Upper lobe of right lung (tissue), 1 donor: Measurements from ENCODE around the gene CLPTM1L. TPM values are rescaled to one million over a fixed set of nuclear protein-coding genes. Genes with fewer than 3 reads are reported as not detected.
"Not testable (repeated sequence)": the region's sequence is repeated elsewhere in the genome, so short reads cannot be mapped to it uniquely, and the experiment has no call there.

Experiments
- ATAC-seq: fragments of 200-7000 bp; cut with Tn5 transposase; one replicate; pipeline ENCODE4 v1.9.1; 2020; ENCODE audit warnings: mild to moderate bottlenecking, moderate library complexity
- DNase-seq: peaks from one replicate; pipeline ENCODE4 v3.0.0-alpha.2; 2020
- H3K27ac ChIP-seq: fragments of 200-600 bp; one replicate; pipeline ENCODE4 v1.8.0; 2022
- H3K27me3 ChIP-seq: fragments of 200-600 bp; one replicate; pipeline ENCODE4 v1.8.0; 2022; ENCODE audit warnings: mild to moderate bottlenecking
- H3K36me3 ChIP-seq: fragments of 200-600 bp; one replicate; pipeline ENCODE4 v1.8.0; 2022
- H3K4me1 ChIP-seq: fragments of 200-600 bp; one replicate; pipeline ENCODE4 v1.8.0; 2022
- H3K4me3 ChIP-seq: fragments of 200-600 bp; one replicate; pipeline ENCODE4 v1.8.0; 2022; ENCODE audit warnings: mild to moderate bottlenecking
- H3K9me3 ChIP-seq: fragments of 200-600 bp; one replicate; pipeline ENCODE4 v1.8.0; 2022
- CTCF ChIP-seq: fragments of 200-600 bp; IDR thresholded peaks from one replicate; pipeline ENCODE4 v1.8.0; 2022; ENCODE audit warnings: antibody characterized with exemption
- intact Hi-C: fragments of 100-400 bp; cut with DNase I; formaldehyde crosslinking; loops from one replicate; pipeline ENCODE4 v1.11.0; 2022
- total RNA-seq: library from RNA; stranded (reverse); fragmentation: NEBNext Ultra II Directional; extraction: Animal tissue kit (Norgen Biotek cat#: 25700); gene quantifications from one replicate; pipeline ENCODE4 v1.2.1, GENCODE V29; 2021
- donor health status: DM: no; HTN: yes; CAD: no; lungs with severe emphysema.

The CLPTM1L gene
- total RNA-seq, 1 donor from 2014 or later = 153 TPM

GRCh38 chr5:1374030-1374678, 29.3 kb upstream of the CLPTM1L start:
- Histone ChIP-seq H3K4me3 (no peak overlapping the region), H3K27me3 (no peaks in the 10 kb centered on the region), H3K4me1 (no peaks in the 10 kb centered on the region), H3K27ac (no peak overlapping the region), H3K9me3 (no peaks in the 10 kb centered on the region), H3K36me3 (no peaks in the 10 kb centered on the region)
- no peak for TF ChIP-seq CTCF
- intact Hi-C loops = no loop called here
- no peak for DNase-seq
- no peak for ATAC-seq

GRCh38 chr5:1371972-1372342, 27.1 kb upstream of the CLPTM1L start:
- H3K27me3 ChIP-seq, H3K4me3 ChIP-seq, H3K36me3 ChIP-seq, DNase-seq, H3K27ac ChIP-seq, H3K9me3 ChIP-seq, ATAC-seq, intact Hi-C loops, H3K4me1 ChIP-seq: not testable (repeated sequence)

GRCh38 chr5:1371218-1371971, 26.5 kb upstream of the CLPTM1L start:
- no peak for ATAC-seq
- H3K27ac ChIP-seq = no peak overlapping the region
- H3K36me3 ChIP-seq = no peaks in the 10 kb centered on the region
- no peaks in the 10 kb centered on the region for H3K27me3 ChIP-seq
- no peak for TF ChIP-seq CTCF
- no peaks in the 10 kb centered on the region for H3K4me1 ChIP-seq
- DNase-seq = no peak
- no peak overlapping the region for H3K4me3 ChIP-seq
- no peaks in the 10 kb centered on the region for H3K9me3 ChIP-seq
- intact Hi-C loops = no loop called here

- Histone ChIP-seq H3K36me3 (no peaks in the 10 kb centered on the region), H3K27me3 (no peaks in the 10 kb centered on the region), H3K9me3 (no peaks in the 10 kb centered on the region), H3K4me1 (no peaks in the 10 kb centered on the region), H3K27ac (no peak overlapping the region), H3K4me3 (no peak overlapping the region)
- no peak for ATAC-seq
- intact Hi-C loops = no loop called here
- TF ChIP-seq CTCF = no peak
- DNase-seq = no peak
These were observed 25.1 kb upstream of the CLPTM1L start for GRCh38 chr5:1370006-1370405.

GRCh38 chr5:1368756-1369155, 23.9 kb upstream of the CLPTM1L start:
- Histone ChIP-seq H3K36me3 (no peaks in the 10 kb centered on the region), H3K4me3 (no peak overlapping the region), H3K27ac (no peak overlapping the region), H3K27me3 (peaks cover 5% of the 10 kb centered on the region), H3K9me3 (no peaks in the 10 kb centered on the region), H3K4me1 (no peaks in the 10 kb centered on the region)
- DNase-seq (no peak), ATAC-seq (no peak)
- TF ChIP-seq CTCF = no peak
- intact Hi-C loops = no loop called here

GRCh38 chr5:1368236-1368635, 23.3 kb upstream of the CLPTM1L start:
- no peak overlapping the region for H3K4me3 ChIP-seq
- H3K36me3 ChIP-seq = no peaks in the 10 kb centered on the region
- H3K9me3 ChIP-seq = no peaks in the 10 kb centered on the region
- ATAC-seq = no peak
- no peak for DNase-seq
- TF ChIP-seq CTCF = no peak
- H3K4me1 ChIP-seq = no peaks in the 10 kb centered on the region
- no peak overlapping the region for H3K27ac ChIP-seq
- peaks cover 10% of the 10 kb centered on the region for H3K27me3 ChIP-seq
- intact Hi-C loops = no loop called here
